Skeletal muscle cell (primary cell): ENCODE measurements around the gene KCNG1.
"Not testable (repeated sequence)": the region's sequence is repeated elsewhere in the genome, so short reads cannot be mapped to it uniquely, and the experiment has no call there.

ENCODE experiments used
- DNase-seq: peaks from one replicate; pipeline ENCODE4 v3.0.0-alpha.2; 2010; ENCODE audit warnings: low read depth
- H3K4me3 ChIP-seq: 2 replicates; pipeline ENCODE4 v1.5.1; 2011; ENCODE audit warnings: low read depth, mild to moderate bottlenecking, control low read depth, low read length, moderate library complexity

Gene KCNG1

GRCh38 chr20:51022803-51023616, at the start of gene KCNG1:
Gene KCNG1 (minus strand): TSS chr20:51023107. CDS start chr20:51010338, 12,769 bp downstream.
- DNase-seq, result no peak
- peak within 1 kb of the TSS; percentile 85 for H3K4me3 ChIP-seq

GRCh38 chr20:51070621-51071020, 47.7 kb upstream of the KCNG1 start:
- no peak for DNase-seq
- H3K4me3 ChIP-seq, result no peak overlapping the region

GRCh38 chr20:51067792-51068191, 44.9 kb upstream of the KCNG1 start:
- no peak overlapping the region for H3K4me3 ChIP-seq
- no peak for DNase-seq

- no peak for DNase-seq
Measured at GRCh38 chr20:51065615-51066014, 42.7 kb upstream of the KCNG1 start.

GRCh38 chr20:51064137-51064536, 41.2 kb upstream of the KCNG1 start:
- no peak for DNase-seq
- no peak overlapping the region for H3K4me3 ChIP-seq

More at GRCh38 chr20:51065615-51066014, 42.7 kb upstream of the KCNG1 start:
- H3K4me3 ChIP-seq, result no peak overlapping the region

- H3K4me3 ChIP-seq, result no peak overlapping the region
- no peak for DNase-seq
Measured at GRCh38 chr20:51062065-51062464, 39.2 kb upstream of the KCNG1 start.

GRCh38 chr20:51061418-51062045, 38.6 kb upstream of the KCNG1 start:
- no peak overlapping the region for H3K4me3 ChIP-seq
- DNase-seq, result no peak

- H3K4me3 ChIP-seq, result no peak overlapping the region
Measured at GRCh38 chr20:51060301-51060700, 37.4 kb upstream of the KCNG1 start.

GRCh38 chr20:51059862-51060261, 37.0 kb upstream of the KCNG1 start:
- DNase-seq, result peak; percentile 56

More at GRCh38 chr20:51060301-51060700, 37.4 kb upstream of the KCNG1 start:
- DNase-seq, result no peak

GRCh38 chr20:51058017-51058416, 35.1 kb upstream of the KCNG1 start:
- no peak overlapping the region for H3K4me3 ChIP-seq
- DNase-seq, result no peak

More at GRCh38 chr20:51059862-51060261, 37.0 kb upstream of the KCNG1 start:
- no peak overlapping the region for H3K4me3 ChIP-seq

- DNase-seq, result no peak
- no peak overlapping the region for H3K4me3 ChIP-seq
Measured at GRCh38 chr20:51054233-51054632, 31.3 kb upstream of the KCNG1 start.

GRCh38 chr20:51050531-51051075, 27.7 kb upstream of the KCNG1 start:
- H3K4me3 ChIP-seq, result no peak overlapping the region
- DNase-seq, result peak; percentile 27

GRCh38 chr20:51046021-51046985, 23.4 kb upstream of the KCNG1 start:
- DNase-seq, result no peak
- H3K4me3 ChIP-seq, result no peak overlapping the region

GRCh38 chr20:51045492-51045891, 22.6 kb upstream of the KCNG1 start:
- H3K4me3 ChIP-seq, DNase-seq: not testable (repeated sequence)

GRCh38 chr20:51044796-51045195, 21.9 kb upstream of the KCNG1 start:
- no peak for DNase-seq
- H3K4me3 ChIP-seq, result no peak overlapping the region

GRCh38 chr20:51043811-51044210, 20.9 kb upstream of the KCNG1 start:
- no peak overlapping the region for H3K4me3 ChIP-seq
- no peak for DNase-seq

- no peak overlapping the region for H3K4me3 ChIP-seq
- no peak for DNase-seq
Measured at GRCh38 chr20:51042657-51043247, 19.8 kb upstream of the KCNG1 start.

GRCh38 chr20:51042064-51042463, 19.2 kb upstream of the KCNG1 start:
- no peak for DNase-seq
- H3K4me3 ChIP-seq, result no peak overlapping the region

- no peak overlapping the region for H3K4me3 ChIP-seq
- no peak for DNase-seq
Measured at GRCh38 chr20:51037532-51038115, 14.7 kb upstream of the KCNG1 start.
